Fibroblast of the aortic adventitia (primary cell): ENCODE results near the gene CFAP54. TPM values are rescaled to one million over a fixed set of nuclear protein-coding genes. Genes with fewer than 3 reads are reported as not detected.

Experiments
- DNase-seq: peaks from one replicate; pipeline ENCODE4 v3.0.0-alpha.2; 2010; ENCODE audit warnings: low read depth
- H3K4me3 ChIP-seq: 2 replicates; pipeline ENCODE4 v1.5.1; 2011; ENCODE audit warnings: low read depth, mild to moderate bottlenecking, control low read depth, low read length, moderate library complexity
- CTCF ChIP-seq: IDR thresholded peaks from 2 replicates; pipeline ENCODE4 v1.5.1; 2011; ENCODE audit warnings: mild to moderate bottlenecking, low read length, control low read depth, inconsistent platforms; ENCODE audit not compliant: insufficient read depth
- total RNA-seq: library from RNA; depleted of rRNA; stranded (reverse); fragments of >200 nt; gene quantifications from 2 replicates; pipeline ENCODE4 v1.2.3, GENCODE V29; 2012; ENCODE audit warnings: low replicate concordance

The CFAP54 gene
- total RNA-seq, 1 donor = 3.0 TPM

GRCh38 chr12:96822641-96823040 is 333.3 kb downstream of the CFAP54 start:
- no peak for TF ChIP-seq CTCF
- H3K4me3 ChIP-seq = no peak overlapping the region
- DNase-seq = no peak

GRCh38 chr12:96824074-96824837 is 334.9 kb downstream of the CFAP54 start:
- H3K4me3 ChIP-seq = no peak overlapping the region
- no peak for TF ChIP-seq CTCF
- no peak for DNase-seq

GRCh38 chr12:96824838-96825236 is 335.5 kb downstream of the CFAP54 start:
- no peak overlapping the region for H3K4me3 ChIP-seq
- TF ChIP-seq CTCF = no peak
- DNase-seq = no peak

GRCh38 chr12:96828169-96828789 is 338.9 kb downstream of the CFAP54 start:
- no peak for TF ChIP-seq CTCF
- DNase-seq = no peak
- no peak overlapping the region for H3K4me3 ChIP-seq

- no peak for TF ChIP-seq CTCF
- H3K4me3 ChIP-seq = no peak overlapping the region
- DNase-seq = no peak
Measured at GRCh38 chr12:96829354-96829753, 340.0 kb downstream of the CFAP54 start.

GRCh38 chr12:96831346-96831745 is 342.0 kb downstream of the CFAP54 start:
- no peak for DNase-seq
- TF ChIP-seq CTCF = no peak

More at GRCh38 chr12:96831346-96831745, 342.0 kb downstream of the CFAP54 start:
- no peak overlapping the region for H3K4me3 ChIP-seq
